K562 (cell line): ENCODE measurements around the gene APOL2. TPM values are rescaled to one million over a fixed set of nuclear protein-coding genes. Genes with fewer than 3 reads are reported as not detected.
A peak's percentile ranks its signal among the peaks of the same experiment; 100 is the strongest.

Experiments
- ATAC-seq: fragments of 200-7000 bp; cut with Tn5 transposase; 3 replicates; pipeline ENCODE4 v1.9.1; 2020; ENCODE audit warnings: moderate library complexity
- BruUV-seq: library from RNA; stranded (reverse); fragments of 400-500 nt; replicated peaks from 2 replicates; lab custom pipeline; 2021; lab: Mats Ljungman, UMichigan
- CTCF ChIA-PET: fragments of 300-600 bp; formaldehyde crosslinking; extraction: SDS; loops from one replicate; lab custom pipeline; 2021; ENCODE audit warnings: low intra/inter-chr PET ratio; lab: Yijun Ruan, JAX
- POLR2A ChIA-PET: fragments of 300-600, 350-650 bp; sonication (Branson Sonifier 250); formaldehyde crosslinking; extraction: SDS; loops from one replicate; lab custom pipeline; 2021; ENCODE audit warnings: antibody characterized with exemption, inconsistent platforms; lab: Yijun Ruan, JAX
- DNase-seq, 4 experiments: peaks; one replicate each; pipeline versions ENCODE4 v3.0.0 to v3.0.0-alpha.2; 2011 to 2018; ENCODE audit warnings: low spot score in 3 of 4, mixed read lengths in 3 of 4; ENCODE audit errors: extremely low read depth in 1 of 4
- FAIRE-seq: peaks from 2 replicates; lab custom pipeline; 2011; peaks lifted over from hg19 to GRCh38; lab: Jason Lieb, UNC
- H2AFZ ChIP-seq: 2 replicates; pipeline ENCODE4 v1.6.0; 2011; ENCODE audit warnings: low read depth, low read length, control low read depth, inconsistent platforms
- H3K27ac ChIP-seq: fragments of 200-600 bp; 3 replicates; pipeline ENCODE4 v1.8.0; 2011; ENCODE audit warnings: low read depth, mild to moderate bottlenecking, control low read depth, inconsistent platforms, low read length, moderate library complexity, mixed read lengths; ENCODE audit errors: extremely low read depth
- H3K27me3 ChIP-seq, 2 experiments: fragments of 300-600 bp in 1 of 2; 2 replicates in 1 of 2; 3 replicates in 1 of 2; pipeline versions ENCODE4 v1.6.0 to v1.8.0; 2011; ENCODE audit warnings: inconsistent platforms in 2 of 2, low read length in 2 of 2, mild to moderate bottlenecking in 1 of 2, mixed read lengths in 1 of 2, moderate library complexity in 1 of 2; ENCODE audit not compliant: control insufficient read depth in 2 of 2, insufficient read depth in 2 of 2
- H3K36me3 ChIP-seq: fragments of 300-600 bp; 3 replicates; pipeline ENCODE4 v1.8.0; 2011; ENCODE audit warnings: mild to moderate bottlenecking, low read length, inconsistent platforms; ENCODE audit not compliant: control insufficient read depth, insufficient read depth
- H3K4me1 ChIP-seq, 2 experiments: fragments of 200-600 bp in 1 of 2; replicated peaks in 1 of 2; 2 replicates in 1 of 2; 3 replicates in 1 of 2; pipeline versions ENCODE4 v1.5.1 to v1.8.0; 2011; ENCODE audit warnings: inconsistent platforms in 2 of 2, low read length in 2 of 2, mild to moderate bottlenecking in 1 of 2, mixed read lengths in 1 of 2, moderate library complexity in 1 of 2; ENCODE audit not compliant: control insufficient read depth in 2 of 2, insufficient read depth in 2 of 2
- H3K4me2 ChIP-seq: 2 replicates; pipeline ENCODE4 v1.6.1; 2011; ENCODE audit warnings: low read length, control low read depth, inconsistent platforms, mixed read lengths; ENCODE audit not compliant: insufficient read depth
- H3K4me3 ChIP-seq: fragments of 200-600 bp; sonication (generic), shearing (Covaris generic); 2 replicates; pipeline ENCODE4 v1.5.1; 2016; ENCODE audit warnings: control low read depth, inconsistent platforms
- H3K79me2 ChIP-seq: fragments of 200-600 bp; 3 replicates; pipeline ENCODE4 v1.8.0; 2011; ENCODE audit warnings: low read length, inconsistent platforms; ENCODE audit not compliant: control insufficient read depth, insufficient read depth
- H3K9ac ChIP-seq, 2 experiments: 2 replicates each; pipeline versions ENCODE4 v1.6.0 to v1.6.1; 2011; ENCODE audit warnings: low read depth in 2 of 2, low read length in 2 of 2, control low read depth in 1 of 2, inconsistent platforms in 1 of 2, mild to moderate bottlenecking in 1 of 2, mixed read lengths in 1 of 2; ENCODE audit not compliant: insufficient read depth in 1 of 2
- H3K9me1 ChIP-seq: one replicate; pipeline ENCODE4 v1.6.0; 2011; ENCODE audit warnings: inconsistent platforms, mild to moderate bottlenecking, low read length, moderate library complexity; ENCODE audit not compliant: control insufficient read depth, insufficient read depth
- H3K9me3 ChIP-seq: replicated peaks from 2 replicates; pipeline ENCODE4 v1.5.1; 2011; ENCODE audit warnings: low read depth, low read length, inconsistent platforms; ENCODE audit not compliant: control insufficient read depth, insufficient read depth
- H4K20me1 ChIP-seq: replicated peaks from 2 replicates; pipeline ENCODE4 v1.6.1; 2011; ENCODE audit warnings: low read length, inconsistent platforms, mixed read lengths; ENCODE audit not compliant: control insufficient read depth, insufficient read depth
- CREB1 ChIP-seq, 2 experiments: sonication (generic) in 1 of 2; formaldehyde crosslinking in 1 of 2; IDR thresholded peaks; 2 replicates each; pipeline versions ENCODE4 v1.6.1 to v1.8.0; 2012 to 2022; ENCODE audit warnings: inconsistent platforms in 1 of 2, mild to moderate bottlenecking in 1 of 2, missing genetic modification reagents in 1 of 2, moderate library complexity in 1 of 2
- DACH1 ChIP-seq: fragments of 450-650 bp; IDR thresholded peaks from 2 replicates; pipeline ENCODE4 v1.6.1; 2018; ENCODE audit not compliant: partially characterized antibody
- RBM22 ChIP-seq: fragments of 200-400 bp; formaldehyde crosslinking; IDR thresholded peaks from 2 replicates; pipeline ENCODE4 v1.6.1; 2018; ENCODE audit warnings: low read length, low read depth; ENCODE audit not compliant: poor library complexity, severe bottlenecking
- ZNF507 ChIP-seq: conservative IDR thresholded peaks from 2 replicates; pipeline ENCODE4 v1.6.1; 2017; ENCODE audit warnings: missing genetic modification characterization, missing compliant biosample characterization
- WGBS: fragments of 100-300 bp; shearing (Covaris generic); methylation state at CpG from one replicate; pipeline ENCODE4 v1.1.6; 2016; ENCODE audit warnings: low coverage, mixed read lengths; ENCODE audit not compliant: insufficient coverage; ENCODE audit errors: missing lambda C conversion rate; 5-methylcytosine and 5-hydroxymethylcytosine counted together
- in situ Hi-C: fragments of 300-500 bp; cut with MboI; formaldehyde crosslinking; loops from 4 replicates; pipeline ENCODE4 v1.15.0; 2018; ENCODE audit warnings: inconsistent platforms, mixed read lengths
- intact Hi-C: fragments of 100-400 bp; cut with micrococcal nuclease; formaldehyde crosslinking; loops from 2 replicates; pipeline ENCODE4 v1.14.2; 2022
- polyA plus RNA-seq, 8 experiments: library from polyadenylated mRNA; depleted of rRNA in 4 of 8; stranded (reverse) in 5 of 8; unstranded in 3 of 8; fragments of >200 nt; fragmentation: Nextera tagmentation in 2 of 8; fragmentation: Illumina TruSeq in 1 of 8; extraction: Ambion mirVana in 2 of 8; extraction: Trizol in 1 of 8; gene quantifications; 2 replicates each; pipeline versions ENCODE4 v1.2.1 to v1.2.3, GENCODE V29; 2011 to 2014; ENCODE audit warnings: inconsistent platforms in 1 of 8, missing spikeins in 1 of 8
- total RNA-seq, 7 experiments: library from RNA; depleted of rRNA in 6 of 7; stranded (reverse); fragments of >200 nt in 6 of 7; fragmentation: Illumina TruSeq in 2 of 7; extraction: Trizol in 2 of 7; gene quantifications; 2 replicates each; pipeline versions ENCODE4 v1.2.1 to v1.2.3, GENCODE V29; 2011 to 2021; ENCODE audit warnings: low replicate concordance in 1 of 7
- TF ChIP-seq, protein P1 (sequence below): sonication (generic); formaldehyde crosslinking; IDR thresholded peaks from 2 replicates; pipeline ENCODE4 v1.8.1; 2023; ENCODE audit warnings: mild to moderate bottlenecking, missing genetic modification reagents

The APOL2 gene
- total and polyA plus RNA-seq, 9 of the 15 experiments (the other 6 are each of a cell fraction or from before 2014, with no cell fraction given): 2.7 to 10.6 (median 8.9) TPM

DNA sequence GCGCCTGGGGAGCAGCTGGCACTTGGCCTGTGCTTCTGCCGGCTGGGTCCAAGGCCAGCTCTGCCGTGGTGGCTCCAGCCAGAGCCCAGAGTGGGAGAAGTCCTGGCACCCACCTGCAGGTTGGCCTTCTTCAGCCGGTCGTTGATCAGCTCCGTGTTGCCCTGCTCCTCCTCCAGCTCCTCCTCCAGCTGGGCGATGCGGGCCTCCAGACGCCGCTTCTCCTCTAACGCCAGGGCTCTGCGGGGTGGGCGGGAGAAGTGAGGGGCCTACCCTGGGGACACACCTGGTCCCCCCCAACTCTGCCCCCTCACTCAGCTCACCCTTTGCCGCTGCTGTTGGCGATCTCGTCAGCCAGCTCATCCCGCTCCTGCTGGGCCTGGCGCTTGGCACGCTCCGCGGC, 46.2 kb upstream of the APOL2 start:
- FAIRE-seq (no peak), ATAC-seq (no peak), DNase-seq (no peak)
- H3K4me1 ChIP-seq: peaks cover 0 to 11% of the 10 kb centered on the region in 2 experiments; a peak in 2 of 5 replicates
- no TSS peak for BruUV-seq
- no peak overlapping the region for H2AFZ ChIP-seq
- H3K4me2 ChIP-seq: no peak overlapping the region
- no peaks in the 10 kb centered on the region for H3K79me2 ChIP-seq
- POLR2A ChIA-PET: interaction anchor here (1.1 to 1.4 kb wide), 2 partner anchors 10 to 91 kb away, joined by 3 read pairs; no protein-coding TSS in a partner anchor
- intact Hi-C loops (loop anchor here (5.0 kb wide), 1 partner anchor 143 kb away; no protein-coding TSS in a partner anchor), in situ Hi-C loops (no loop called here)
- H3K36me3 ChIP-seq: peaks cover 80% of the 10 kb centered on the region; the same call in 2 of the 3 replicates
- H3K9ac ChIP-seq: no peak overlapping the region; a peak in 1 of 4 replicates
- H3K9me3 ChIP-seq: no peaks in the 10 kb centered on the region
- H4K20me1 ChIP-seq: peaks cover 6% of the 10 kb centered on the region; the same call in 1 of the 2 replicates
- 89% methylated on average over 3 of the region's 21 CpGs for WGBS
- no peak overlapping the region for H3K27ac ChIP-seq
- H3K4me3 ChIP-seq: no peak overlapping the region
- H3K9me1 ChIP-seq: no peaks in the 10 kb centered on the region
- no peaks in the 10 kb centered on the region for H3K27me3 ChIP-seq
- CTCF ChIA-PET: no interaction called here
- TF ChIP-seq, protein P1, sequence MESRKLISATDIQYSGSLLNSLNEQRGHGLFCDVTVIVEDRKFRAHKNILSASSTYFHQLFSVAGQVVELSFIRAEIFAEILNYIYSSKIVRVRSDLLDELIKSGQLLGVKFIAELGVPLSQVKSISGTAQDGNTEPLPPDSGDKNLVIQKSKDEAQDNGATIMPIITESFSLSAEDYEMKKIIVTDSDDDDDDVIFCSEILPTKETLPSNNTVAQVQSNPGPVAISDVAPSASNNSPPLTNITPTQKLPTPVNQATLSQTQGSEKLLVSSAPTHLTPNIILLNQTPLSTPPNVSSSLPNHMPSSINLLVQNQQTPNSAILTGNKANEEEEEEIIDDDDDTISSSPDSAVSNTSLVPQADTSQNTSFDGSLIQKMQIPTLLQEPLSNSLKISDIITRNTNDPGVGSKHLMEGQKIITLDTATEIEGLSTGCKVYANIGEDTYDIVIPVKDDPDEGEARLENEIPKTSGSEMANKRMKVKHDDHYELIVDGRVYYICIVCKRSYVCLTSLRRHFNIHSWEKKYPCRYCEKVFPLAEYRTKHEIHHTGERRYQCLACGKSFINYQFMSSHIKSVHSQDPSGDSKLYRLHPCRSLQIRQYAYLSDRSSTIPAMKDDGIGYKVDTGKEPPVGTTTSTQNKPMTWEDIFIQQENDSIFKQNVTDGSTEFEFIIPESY (CRISPR knock-in tag): no peak
- TF ChIP-seq ZNF507 (tag): no peak
- TF ChIP-seq RBM22: peak; percentile 55
- no peak for TF ChIP-seq CREB1 (IDR thresholded peaks at IDR 0.05)
- no peak for TF ChIP-seq CREB1 (CRISPR knock-in tag; IDR thresholded peaks at IDR 0.05)
- no peak for TF ChIP-seq DACH1
